HG03045 (cell line): Measurements from ENCODE around the gene DCAF11.

Experiments
- ATAC-seq: cut with Tn5 transposase; IDR thresholded peaks from one replicate; pipeline ENCODE4 v1.9.1; 2021; ENCODE audit warnings: mild to moderate bottlenecking, moderate library complexity; ENCODE audit not compliant: unreplicated experiment

Gene DCAF11

GRCh38 chr14:24151404-24152080 is 37.0 kb downstream of the DCAF11 start:
- ATAC-seq, result no peak

GRCh38 chr14:24155100-24155499 is 40.5 kb downstream of the DCAF11 start:
- no peak for ATAC-seq

GRCh38 chr14:24156840-24157239 is 42.3 kb downstream of the DCAF11 start:
- ATAC-seq, result no peak

GRCh38 chr14:24157331-24157730 is 42.8 kb downstream of the DCAF11 start:
- no peak for ATAC-seq

GRCh38 chr14:24159777-24160498 is 45.4 kb downstream of the DCAF11 start:
- ATAC-seq, result no peak

GRCh38 chr14:24160499-24160849 is 45.9 kb downstream of the DCAF11 start:
- no peak for ATAC-seq

GRCh38 chr14:24160850-24161804 is 46.5 kb downstream of the DCAF11 start, which contains the start of gene IRF9:
Gene IRF9, plus strand, starts transcription at chr14:24161265. Its CDS starts 880 bp downstream, at chr14:24162145.
- peak; percentile 71 for ATAC-seq

GRCh38 chr14:24162093-24162492 is 47.5 kb downstream of the DCAF11 start:
- no peak for ATAC-seq

GRCh38 chr14:24164518-24164991 is 50.0 kb downstream of the DCAF11 start:
- ATAC-seq, result no peak

GRCh38 chr14:24165785-24166184 is 51.2 kb downstream of the DCAF11 start:
- no peak for ATAC-seq

- no peak for ATAC-seq
These were observed 53.0 kb downstream of the DCAF11 start for GRCh38 chr14:24167469-24168114.

GRCh38 chr14:24171422-24172260 is 57.1 kb downstream of the DCAF11 start, which contains the start of gene REC8:
Gene REC8, plus strand, starts transcription at chr14:24172080. Its CDS starts 473 bp downstream, at chr14:24172553.
- peak; percentile 59 for ATAC-seq

- ATAC-seq, result no peak
These were observed 57.8 kb downstream of the DCAF11 start for GRCh38 chr14:24172261-24172860.

GRCh38 chr14:24172871-24173281 is 58.3 kb downstream of the DCAF11 start:
- no peak for ATAC-seq
